Left cardiac atrium (tissue), 4 donors: ENCODE data around the gene DAGLB. TPM values are rescaled to one million over a fixed set of nuclear protein-coding genes. Genes with fewer than 3 reads are reported as not detected.
A peak's percentile ranks its signal among the peaks of the same experiment; 100 is the strongest.
"Not testable (repeated sequence)": the region's sequence is repeated elsewhere in the genome, so short reads cannot be mapped to it uniquely, and the experiment has no call there.

ENCODE experiments used
- ATAC-seq, 2 donors: fragments of 200-7000 bp; cut with Tn5 transposase; one replicate each; pipeline ENCODE4 v1.9.1; 2020; ENCODE audit warnings: mild to moderate bottlenecking in 2 of 2, moderate library complexity in 2 of 2
- DNase-seq: peaks from one replicate; pipeline ENCODE4 v3.0.0-alpha.2; 2020
- intact Hi-C, 2 donors: fragments of 100-400 bp; cut with DNase I; formaldehyde crosslinking; loops; one replicate each; pipeline versions ENCODE4 v1.14.1 to v1.15.1; 2022 to 2023
- total RNA-seq, 2 donors: library from RNA; stranded (reverse); fragmentation: NEBNext Ultra II Directional; extraction: Animal tissue kit (Norgen Biotek cat#: 25700); gene quantifications; one replicate each; pipeline ENCODE4 v1.2.1, GENCODE V29; 2021
- donor health status: DM: no; HTN: yes; CAD: no.
- donor health status: DM: no; HTN: yes; CAD: no; lungs with severe emphysema.
- donor health status: DM: yes; HTN: yes; CAD: no.
- donor health status: Dilated cardiomyopathy.

DAGLB gene
- total RNA-seq, 2 donors from 2014 or later: 8.6 to 11.9 TPM

GRCh38 chr7:6463609-6464008, 15.9 kb upstream of the DAGLB start:
- ATAC-seq, DNase-seq, intact Hi-C loops: not testable (repeated sequence)

- DNase-seq (no peak), ATAC-seq (no peak)
- intact Hi-C loops: no loop called here
Measured at GRCh38 chr7:6461946-6462550, 14.3 kb upstream of the DAGLB start.

- ATAC-seq (no peak), DNase-seq (no peak)
- intact Hi-C loops: no loop called here
Measured at GRCh38 chr7:6460990-6461584, 13.3 kb upstream of the DAGLB start.

- intact Hi-C loops: no loop called here
- DNase-seq (no peak), ATAC-seq (no peak)
Measured at GRCh38 chr7:6460303-6460702, 12.5 kb upstream of the DAGLB start.

- intact Hi-C loops, DNase-seq: not testable (repeated sequence)
Measured at GRCh38 chr7:6458676-6459075, 10.9 kb upstream of the DAGLB start.

GRCh38 chr7:6453734-6454133, 6.0 kb upstream of the DAGLB start:
- DNase-seq (no peak), ATAC-seq (no peak)
- intact Hi-C loops: no loop called here

More at GRCh38 chr7:6458676-6459075, 10.9 kb upstream of the DAGLB start:
- ATAC-seq: not testable (repeated sequence)

GRCh38 chr7:6451224-6451705, 3.5 kb upstream of the DAGLB start:
- intact Hi-C loops: no loop called here
- DNase-seq: no peak
- no peak for ATAC-seq

GRCh38 chr7:6450591-6450990, 2.8 kb upstream of the DAGLB start:
- intact Hi-C loops, ATAC-seq, DNase-seq: not testable (repeated sequence)

GRCh38 chr7:6449884-6450283, 2.1 kb upstream of the DAGLB start:
- ATAC-seq, DNase-seq, intact Hi-C loops: not testable (repeated sequence)

- no peak for ATAC-seq
- intact Hi-C loops: no loop called here
- DNase-seq: no peak
Measured at GRCh38 chr7:6448943-6449543, 1.3 kb upstream of the DAGLB start.

- DNase-seq: peak; percentile 83
- peak; percentile 42 to 56 for ATAC-seq
- intact Hi-C loops: no loop called here
Measured at GRCh38 chr7:6446838-6447580, 745 bp downstream of the DAGLB start.

- ATAC-seq (no peak), DNase-seq (no peak)
- intact Hi-C loops: no loop called here
Measured at GRCh38 chr7:6444516-6445269, 3.1 kb downstream of the DAGLB start.

GRCh38 chr7:6443372-6443941, 4.3 kb downstream of the DAGLB start:
- intact Hi-C loops: no loop called here
- DNase-seq (no peak), ATAC-seq (peak in 1 of 2 donors; percentile 17)

GRCh38 chr7:6442114-6442513, 5.6 kb downstream of the DAGLB start:
- intact Hi-C loops: no loop called here

GRCh38 chr7:6440381-6440780, 7.4 kb downstream of the DAGLB start:
- ATAC-seq: no peak
- intact Hi-C loops: no loop called here
- no peak for DNase-seq

More at GRCh38 chr7:6442114-6442513, 5.6 kb downstream of the DAGLB start:
- DNase-seq: no peak
- no peak for ATAC-seq

- intact Hi-C loops: loop anchor here in 1 of 2 donors (10.0 kb wide), 2 partner anchors 444 to 584 kb away; no protein-coding TSS in a partner anchor
- no peak for ATAC-seq
- DNase-seq: no peak
Measured at GRCh38 chr7:6438427-6438826, 9.3 kb downstream of the DAGLB start.

- DNase-seq (no peak), ATAC-seq (no peak)
- intact Hi-C loops: loop anchor here in 1 of 2 donors (10.0 kb wide), 2 partner anchors 442 to 582 kb away; no protein-coding TSS in a partner anchor
Measured at GRCh38 chr7:6437251-6437650, 10.5 kb downstream of the DAGLB start.

GRCh38 chr7:6436385-6436685, 11.4 kb downstream of the DAGLB start:
- DNase-seq: no peak
- peak; percentile 18 to 20 for ATAC-seq
- intact Hi-C loops: loop anchor here in 1 of 2 donors (10.0 kb wide), 2 partner anchors 442 to 582 kb away; no protein-coding TSS in a partner anchor
